Retina (tissue), 1 donor: ENCODE measurements around the gene SRD5A1.

Source experiments
- DNase-seq: peaks from one replicate; pipeline ENCODE4 v3.0.0-alpha.2; 2016

The SRD5A1 gene

DNA sequence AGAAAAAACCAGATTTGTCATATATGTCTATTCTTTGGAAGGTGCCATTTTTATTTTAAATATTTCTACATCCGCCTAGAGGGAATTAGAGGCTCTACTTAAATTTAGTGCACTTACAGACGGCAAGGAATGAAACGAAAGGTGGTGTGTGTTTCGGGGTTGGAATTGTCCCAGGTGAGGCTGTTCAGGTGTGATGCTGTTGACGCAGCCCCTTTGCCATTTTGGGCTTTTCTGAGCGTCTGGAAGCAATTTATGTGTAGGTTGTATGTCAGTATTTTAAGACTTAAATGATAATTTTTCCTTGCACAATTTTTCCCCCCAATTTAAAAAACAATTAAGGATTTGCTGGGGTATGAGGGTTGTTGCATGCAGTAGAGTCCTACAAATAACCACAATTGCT is 82.0 kb downstream of the SRD5A1 start:
- DNase-seq: no peak

GRCh38 chr5:6715758-6716628 is 82.8 kb downstream of the SRD5A1 start:
- no peak for DNase-seq

GRCh38 chr5:6716629-6717149 is 83.4 kb downstream of the SRD5A1 start:
- no peak for DNase-seq

DNA sequence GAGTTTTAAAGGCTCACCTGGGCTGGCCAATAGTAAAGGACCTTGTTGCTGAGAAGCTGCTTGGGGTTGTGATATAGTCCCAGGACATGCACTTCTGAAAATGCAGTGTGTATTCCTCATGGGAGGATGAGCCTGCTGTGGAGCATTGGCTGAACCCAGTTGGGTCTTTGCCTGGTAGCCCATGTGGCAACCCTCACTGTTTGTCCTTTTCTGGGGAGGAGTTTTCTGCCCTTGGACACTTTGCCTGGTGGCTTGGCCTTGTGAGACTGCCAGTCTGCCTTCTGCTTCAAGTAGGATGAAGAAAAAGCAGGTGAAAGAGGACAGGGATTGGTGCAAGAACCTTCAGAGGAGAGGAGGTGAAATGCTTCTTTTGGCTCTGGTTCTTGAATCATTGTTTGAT is 84.0 kb downstream of the SRD5A1 start:
- no peak for DNase-seq

DNA sequence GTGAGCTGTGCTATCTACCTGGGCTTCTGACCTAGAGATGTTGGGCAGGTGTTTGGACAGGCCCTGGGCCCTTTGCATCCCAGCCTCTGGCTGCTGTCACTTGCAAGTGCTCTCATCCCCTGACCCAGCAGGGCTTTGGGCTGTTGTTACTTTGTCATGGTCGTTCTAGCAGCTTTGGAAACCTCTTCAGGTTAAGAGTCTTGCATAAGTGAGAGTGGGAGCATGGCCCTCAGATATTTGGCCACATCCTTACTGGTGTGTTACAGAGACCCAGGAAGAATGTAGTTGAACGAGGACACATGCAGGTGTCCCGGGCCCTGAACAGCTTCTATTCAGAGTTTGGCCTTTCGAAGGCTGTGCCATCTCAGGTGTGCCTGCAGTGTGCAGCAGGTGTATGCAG is 84.4 kb downstream of the SRD5A1 start:
- DNase-seq: no peak

GRCh38 chr5:6718161-6718681 is 85.0 kb downstream of the SRD5A1 start:
- DNase-seq: no peak

DNA sequence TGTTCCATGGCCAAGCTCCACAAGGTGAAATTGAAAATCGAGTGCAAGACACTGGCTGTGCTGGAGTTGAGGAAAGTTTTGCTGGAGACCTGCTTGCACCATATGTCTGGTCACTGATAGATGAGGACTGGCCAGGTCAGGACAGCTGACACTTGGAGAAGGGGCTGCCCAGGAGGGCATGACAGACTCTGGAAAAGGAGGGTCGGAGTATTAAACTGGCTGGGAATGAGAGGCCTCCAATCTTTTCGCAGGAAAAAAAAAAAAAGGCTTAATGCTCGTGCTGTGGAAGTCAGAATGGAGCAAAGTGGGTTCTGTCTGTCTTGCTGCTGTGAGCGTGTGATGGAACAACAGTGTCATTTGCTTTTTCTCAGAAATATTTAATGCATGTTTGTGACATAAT is 85.5 kb downstream of the SRD5A1 start:
- DNase-seq: no peak

DNA sequence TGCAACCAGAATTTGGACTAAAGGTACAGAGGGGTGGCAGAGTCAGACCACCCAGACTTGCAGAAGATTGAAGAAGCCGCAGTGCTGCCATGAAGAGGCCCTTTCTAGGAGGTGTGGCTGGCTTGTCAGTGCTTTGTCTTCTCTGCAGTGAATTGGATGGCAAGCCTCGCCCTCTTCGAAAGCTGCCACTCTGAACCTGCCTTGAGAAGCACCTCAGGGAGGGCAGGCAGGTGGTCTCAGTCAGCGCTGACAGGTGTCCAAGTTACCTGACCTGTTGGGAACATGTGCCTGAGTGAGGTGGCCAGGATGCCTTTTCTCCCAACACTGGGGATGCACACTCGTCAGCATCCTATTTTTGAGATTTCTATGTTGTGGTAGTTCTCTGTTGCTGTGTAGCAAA is 86.2 kb downstream of the SRD5A1 start:
- no peak for DNase-seq

GRCh38 chr5:6719896-6720560 is 86.8 kb downstream of the SRD5A1 start:
- no peak for DNase-seq

GRCh38 chr5:6720561-6720921 is 87.3 kb downstream of the SRD5A1 start:
- DNase-seq: no peak

DNA sequence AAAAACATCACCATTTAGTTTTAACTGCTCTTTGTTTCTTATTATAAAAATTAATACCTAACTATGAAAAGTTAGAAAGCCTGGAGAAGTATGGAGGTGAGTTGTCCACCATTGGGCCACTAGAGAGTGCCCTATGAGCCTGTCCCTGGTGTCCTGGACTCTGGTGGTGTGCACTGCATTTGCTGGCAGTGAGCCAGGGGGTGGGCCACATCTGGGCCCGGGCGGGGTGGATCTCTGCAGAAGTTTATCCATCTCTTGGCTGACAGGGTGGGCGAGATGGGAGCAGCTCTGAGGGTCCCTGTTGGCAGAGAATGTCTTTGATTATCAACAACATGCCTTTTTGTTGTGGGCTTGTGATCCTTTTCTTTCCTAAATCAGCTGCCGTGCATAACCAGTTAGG is 88.2 kb downstream of the SRD5A1 start:
- no peak for DNase-seq

GRCh38 chr5:6722015-6722414 is 88.8 kb downstream of the SRD5A1 start:
- DNase-seq: no peak

- DNase-seq: no peak
Observed at GRCh38 chr5:6723122-6723815, 90.0 kb downstream of the SRD5A1 start.

DNA sequence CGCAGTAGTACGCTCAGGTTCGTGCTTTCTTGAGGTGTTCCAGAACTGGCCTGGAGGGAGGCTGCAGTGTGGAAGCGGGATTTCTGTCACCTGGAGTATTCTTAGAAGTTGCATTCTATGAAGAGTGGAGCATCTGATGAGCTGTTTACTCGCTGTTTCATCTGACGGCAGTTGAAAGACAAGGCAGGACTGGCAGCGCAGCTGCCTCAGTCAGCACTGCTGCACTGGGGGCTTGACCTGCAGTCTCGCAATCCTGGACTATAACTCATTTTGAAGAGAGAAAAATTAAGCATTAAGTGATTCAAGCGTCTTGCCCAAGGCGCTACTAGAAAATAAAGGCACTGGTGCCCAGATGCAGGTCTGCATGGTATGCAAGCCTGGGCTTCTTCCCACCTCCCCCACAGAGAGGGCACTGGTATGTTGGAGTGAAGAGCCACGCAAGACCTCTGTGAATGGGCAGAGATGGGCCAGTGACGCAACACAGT is 90.6 kb downstream of the SRD5A1 start:
- DNase-seq: no peak
